ENCODE data around the gene TMEFF1. TPM values are rescaled to one million over a fixed set of nuclear protein-coding genes. Genes with fewer than 3 reads are reported as not detected.

Gene TMEFF1
- total and polyA plus RNA-seq, 10 of the 15 experiments (the other 5 are each of a cell fraction or from before 2014, with no cell fraction given), result 0.03 to 0.55 (median 0.11) TPM; not detected in 3

- 0 out of 2 replicates have a peak within 1 kb of the TSS, but pooled peaks have one; percentile 25 for H3K27ac ChIP-seq (ENCODE audit: control insufficient read depth, insufficient read depth)
- no TSS peak for BruUV-seq (replicated peaks)
- in situ Hi-C loops (cut with MboI), result no loop called here
- TF ChIP-seq PML (IDR thresholded peaks at IDR 0.05; ENCODE audit: low read length), result no peak
- no peak; a peak in 1 of 3 replicates for TF ChIP-seq EGR1 (IDR thresholded peaks at IDR 0.05; ENCODE audit: borderline replicate concordance in 1 of 2, low read depth in 2 of 2, low read length in 2 of 2)
- TF ChIP-seq EP300 (IDR thresholded peaks at IDR 0.05; ENCODE audit: borderline replicate concordance in 1 of 2, control insufficient read depth in 1 of 2, low read depth in 2 of 2, low read length in 2 of 2), result no peak
- no peak for TF ChIP-seq YBX1 (IDR thresholded peaks at IDR 0.05)
- no peak for TF ChIP-seq TCF12 (IDR thresholded peaks at IDR 0.05; ENCODE audit: low read depth, low read length)
- TF ChIP-seq, protein P1, sequence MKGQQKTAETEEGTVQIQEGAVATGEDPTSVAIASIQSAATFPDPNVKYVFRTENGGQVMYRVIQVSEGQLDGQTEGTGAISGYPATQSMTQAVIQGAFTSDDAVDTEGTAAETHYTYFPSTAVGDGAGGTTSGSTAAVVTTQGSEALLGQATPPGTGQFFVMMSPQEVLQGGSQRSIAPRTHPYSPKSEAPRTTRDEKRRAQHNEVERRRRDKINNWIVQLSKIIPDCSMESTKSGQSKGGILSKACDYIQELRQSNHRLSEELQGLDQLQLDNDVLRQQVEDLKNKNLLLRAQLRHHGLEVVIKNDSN (IDR thresholded peaks at IDR 0.05; ENCODE audit: borderline replicate concordance, extremely low read length, insufficient read depth, low read depth, low read length), result no peak
- TF ChIP-seq DPF2 (IDR thresholded peaks at IDR 0.05), result peak; percentile 16; the same call in 1 of the 2 replicates
- no peak for TF ChIP-seq ZNF687 (IDR thresholded peaks at IDR 0.05)
- TF ChIP-seq CTCF (IDR thresholded peaks at IDR 0.05 in 2 of 3, conservative IDR thresholded peaks at IDR 0.05 in 1 of 3; ENCODE audit: control insufficient read depth in 2 of 3, extremely low read depth in 1 of 3, insufficient read depth in 1 of 3, low read depth in 3 of 3, low read length in 3 of 3), result peak in 1 of 3 experiments; percentile 18; a peak in 1 of 6 replicates
- TF ChIP-seq TARDBP (IDR thresholded peaks at IDR 0.05; ENCODE audit: borderline replicate concordance), result 0 out of 2 replicates have a peak, but pooled peaks have one; percentile 45
- TF ChIP-seq TAF1 (IDR thresholded peaks at IDR 0.05; ENCODE audit: borderline replicate concordance, low read depth, low read length), result 0 out of 2 replicates have a peak, but pooled peaks have one; percentile 20
- TF ChIP-seq MEF2B (IDR thresholded peaks at IDR 0.05; ENCODE audit: partially characterized antibody, poor library complexity, severe bottlenecking), result peak; percentile 17
- 0 out of 3 replicates have a peak, but pooled peaks have one; percentile 33 for TF ChIP-seq POU2F2 (IDR thresholded peaks at IDR 0.05; ENCODE audit: borderline replicate concordance, low read depth, low read length)
- peak; percentile 37; the same call in 1 of the 2 replicates for TF ChIP-seq IKZF1 (conservative IDR thresholded peaks at IDR 0.05)
Measured at GRCh38 chr9:100426530-100427365, 46.2 kb upstream of the TMEFF1 start, which contains the start of gene MSANTD3. Gene MSANTD3, plus strand, starts transcription at chr9:100427143. Its CDS starts 14,796 bp downstream, at chr9:100441939.

More at GRCh38 chr9:100426530-100427365, 46.2 kb upstream of the TMEFF1 start, which contains the start of gene MSANTD3:
- no peaks in the 10 kb centered on the region for H4K20me1 ChIP-seq (ENCODE audit: control insufficient read depth, insufficient read depth)
- no peak for FAIRE-seq
- no peaks in the 10 kb centered on the region for H3K9me3 ChIP-seq (replicated peaks; ENCODE audit: control insufficient read depth, insufficient read depth, low read length)
- H2AFZ ChIP-seq (ENCODE audit: control insufficient read depth, low read depth, low read length), result peak within 1 kb of the TSS; percentile 98
- ATAC-seq, result peak; percentile 81
- CTCF ChIA-PET, result interaction anchor here (0.8 to 3.7 kb wide), 6 partner anchors 11 to 102 kb away, joined by 3 to 19 read pairs (median 3); partner anchors contain the start of gene TEX10
- WGBS (ENCODE audit: insufficient coverage, insufficient replicate concordance, low lambda C conversion rate, missing lambda C conversion rate), result 3% methylated on average over 22 of the region's 80 CpGs
- peak within 1 kb of the TSS; percentile 99 for H3K4me2 ChIP-seq (ENCODE audit: control insufficient read depth, insufficient read depth)
- intact Hi-C loops (cut with micrococcal nuclease; ENCODE audit: unreplicated experiment), result loop anchor here (5.0 kb wide), 1 partner anchor 74 kb away; the partner anchor contains the start of gene TEX10
- H3K9ac ChIP-seq (ENCODE audit: control insufficient read depth, insufficient read depth, low read length), result peak within 1 kb of the TSS; percentile 77
- SMC1A ChIA-PET (ENCODE audit: uncharacterized antibody, unreplicated experiment), result interaction anchor here (0.6 to 1.0 kb wide), 6 partner anchors 10 to 1095 kb away, joined by 3 to 4 read pairs (median 3); no protein-coding TSS in a partner anchor
- H3K27me3 ChIP-seq (replicated peaks in 1 of 2; ENCODE audit: control insufficient read depth in 2 of 2, insufficient read depth in 2 of 2, low read length in 1 of 2), result no peaks in the 10 kb centered on the region
- H3K4me3 ChIP-seq, result peak within 1 kb of the TSS; percentile 76
- POLR2A ChIA-PET, result interaction anchor here (0.6 to 1.3 kb wide), 4 partner anchors 11 to 362 kb away, joined by 3 to 7 read pairs (median 4); no protein-coding TSS in a partner anchor
- RAD21 ChIA-PET (ENCODE audit: unreplicated experiment), result interaction anchor here (0.7 to 1.5 kb wide), 4 partner anchors 11 to 1460 kb away, joined by 3 read pairs; no protein-coding TSS in a partner anchor
- H3K4me1 ChIP-seq (ENCODE audit: control insufficient read depth, insufficient read depth, low read length), result peaks cover 12% of the 10 kb centered on the region
- no peaks in the 10 kb centered on the region for H3K36me3 ChIP-seq (ENCODE audit: control insufficient read depth in 2 of 2, insufficient read depth in 2 of 2, low read length in 1 of 2)
- DNase-seq (ENCODE audit: low read depth, low spot score), result no peak
- H3K79me2 ChIP-seq (ENCODE audit: control insufficient read depth, insufficient read depth, low read length), result peaks cover 5% of the 10 kb centered on the region

All from GM12878 (cell line).